Motor neuron (in vitro differentiated cells): ENCODE results near the gene NFIB. TPM values are rescaled to one million over a fixed set of nuclear protein-coding genes. Genes with fewer than 3 reads are reported as not detected.

Experiments
- ATAC-seq, 8 experiments: fragments of 200-7000 bp; cut with Tn5 transposase; replicated peaks in 6 of 8; 2 replicates each; pipeline ENCODE4 v1.8.0; 2021; ENCODE audit warnings: mild to moderate bottlenecking in 8 of 8, moderate library complexity in 8 of 8
- H3K27ac ChIP-seq, 2 donors: fragments of 250-450 bp; sonication (Bioruptor Pico); 2 replicates each; pipeline ENCODE4 v1.9.0; 2021; ENCODE audit warnings: antibody characterized with exemption in 2 of 2, mild to moderate bottlenecking in 2 of 2, moderate library complexity in 1 of 2
- H3K4me1 ChIP-seq, 2 donors: fragments of 250-450 bp; sonication (Bioruptor Pico); replicated peaks in 1 of 2; 2 replicates each; pipeline ENCODE4 v1.6.1; 2021; ENCODE audit warnings: antibody characterized with exemption in 2 of 2, mild to moderate bottlenecking in 2 of 2, moderate library complexity in 1 of 2
- H3K4me3 ChIP-seq, 5 donors: fragments of 250-450 bp; sonication (Bioruptor Pico); 2 replicates each; pipeline ENCODE4 v1.9.0; 2021; ENCODE audit warnings: antibody characterized with exemption in 5 of 5, mild to moderate bottlenecking in 5 of 5, moderate library complexity in 4 of 5
- WGBS, 10 experiments: fragments of 450-650 bp; shearing (Covaris generic); methylation state at CpG; one replicate each; pipeline ENCODE4 v1.0.0; 2022; 5-methylcytosine and 5-hydroxymethylcytosine counted together
- in situ Hi-C, 9 experiments: fragments of 400-800 bp; cut with MboI; loops; one replicate each; pipeline ENCODE4 v1.15.0; 2021; ENCODE audit warnings: low sequenced_read_pairs in 9 of 9, low pct_unique_long_range_greater_than_20kb in 2 of 9; ENCODE audit not compliant: unreplicated experiment in 9 of 9
- total RNA-seq, 8 experiments: library from RNA; unstranded; fragments of 300-600 nt; gene quantifications; 2 replicates each; pipeline versions ENCODE4 v1.2.3 to v1.2.4, GENCODE V29; 2022

The NFIB gene
- total RNA-seq, 8 experiments from 2014 or later, result 0.67 to 112 (median 13.0) TPM

- Histone ChIP-seq H3K4me3 (no peak overlapping the region), H3K27ac (no peak overlapping the region), H3K4me1 (peaks cover 0 to 3% of the 10 kb centered on the region in 2 donors)
- in situ Hi-C loops, result no loop called here
- WGBS, 10 experiments, result 0 to 89% (median 75%) methylated on average over 1 of the region's 1 CpG; no CpG with 5 or more reads in 4 of the 10 experiments
- peak in 5 of 8 experiments; percentile 27 to 88 (median 53) for ATAC-seq
Observed at GRCh38 chr9:14158916-14159315, 155.0 kb downstream of the NFIB start.

GRCh38 chr9:14158136-14158813, 155.7 kb downstream of the NFIB start:
- Histone ChIP-seq H3K27ac (no peak overlapping the region), H3K4me3 (no peak overlapping the region), H3K4me1 (peaks cover 0 to 5% of the 10 kb centered on the region in 2 donors)
- in situ Hi-C loops, result no loop called here
- WGBS, 10 experiments, result 34 to 100% (median 94%) methylated on average over 1 to 2 of the region's 2 CpGs; no CpG with 5 or more reads in 1 of the 10 experiments
- peak in 3 of 8 experiments; percentile 17 to 50 (median 18) for ATAC-seq

- Histone ChIP-seq H3K27ac (no peak overlapping the region), H3K4me3 (no peak overlapping the region), H3K4me1 (peaks cover 0 to 9% of the 10 kb centered on the region in 2 donors)
- 53 to 100% (median 96%) methylated on average over 1 to 4 of the region's 4 CpGs; no CpG with 5 or more reads in 3 of the 10 experiments for WGBS, 10 experiments
- no peak for ATAC-seq
- in situ Hi-C loops, result no loop called here
Observed at GRCh38 chr9:14157191-14157590, 156.8 kb downstream of the NFIB start.

GRCh38 chr9:14156046-14156445, 157.9 kb downstream of the NFIB start:
- Histone ChIP-seq H3K27ac (no peak overlapping the region), H3K4me3 (no peak overlapping the region), H3K4me1 (peaks cover 0 to 9% of the 10 kb centered on the region in 2 donors)
- in situ Hi-C loops, result no loop called here
- ATAC-seq, result no peak
- WGBS, 10 experiments, result 59 to 95% (median 85%) methylated on average over 1 to 6 of the region's 6 CpGs

GRCh38 chr9:14155237-14155636, 158.7 kb downstream of the NFIB start:
- H3K4me3 ChIP-seq, result no peak overlapping the region
- 40 to 100% (median 80%) methylated on average over 1 of the region's 1 CpG; no CpG with 5 or more reads in 1 of the 10 experiments for WGBS, 10 experiments
- in situ Hi-C loops, result no loop called here
- no peak for ATAC-seq
- no peak overlapping the region for H3K27ac ChIP-seq
- H3K4me1 ChIP-seq, result peaks cover 0 to 9% of the 10 kb centered on the region in 2 donors

GRCh38 chr9:14153310-14153720, 160.6 kb downstream of the NFIB start:
- no peak overlapping the region for H3K27ac ChIP-seq
- 6 to 68% (median 53%) methylated on average over 2 to 3 of the region's 3 CpGs; no CpG with 5 or more reads in 4 of the 10 experiments for WGBS, 10 experiments
- peak in 6 of 8 experiments; percentile 30 to 94 (median 65) for ATAC-seq
- H3K4me3 ChIP-seq, result no peak overlapping the region
- peaks cover 0 to 9% of the 10 kb centered on the region in 2 donors for H3K4me1 ChIP-seq
- in situ Hi-C loops, result no loop called here

- Histone ChIP-seq H3K27ac (no peak overlapping the region), H3K4me1 (peaks cover 0 to 5% of the 10 kb centered on the region in 2 donors), H3K4me3 (no peak overlapping the region)
- 65 to 100% (median 88%) methylated on average over 1 to 3 of the region's 3 CpGs for WGBS, 10 experiments
- in situ Hi-C loops, result no loop called here
- ATAC-seq, result no peak
Observed at GRCh38 chr9:14151451-14151850, 162.5 kb downstream of the NFIB start.

GRCh38 chr9:14148501-14149103, 165.3 kb downstream of the NFIB start:
- in situ Hi-C loops, result no loop called here
- Histone ChIP-seq H3K27ac (no peak overlapping the region), H3K4me3 (no peak overlapping the region), H3K4me1 (peaks cover 0 to 5% of the 10 kb centered on the region in 2 donors)
- no peak for ATAC-seq
- WGBS, 10 experiments, result 72 to 100% (median 94%) methylated on average over 1 to 3 of the region's 3 CpGs; no CpG with 5 or more reads in 2 of the 10 experiments

GRCh38 chr9:14147738-14148137, 166.2 kb downstream of the NFIB start:
- in situ Hi-C loops, result no loop called here
- Histone ChIP-seq H3K27ac (no peak overlapping the region), H3K4me3 (no peak overlapping the region), H3K4me1 (no peaks in the 10 kb centered on the region)
- no peak for ATAC-seq
- WGBS, 10 experiments, result 56 to 100% (median 100%) methylated on average over 1 of the region's 1 CpG; no CpG with 5 or more reads in 3 of the 10 experiments

GRCh38 chr9:14146201-14146874, 167.6 kb downstream of the NFIB start:
- no peak for ATAC-seq
- WGBS, 10 experiments, result 64 to 100% (median 95%) methylated on average over 1 to 8 of the region's 8 CpGs
- Histone ChIP-seq H3K27ac (no peak overlapping the region), H3K4me1 (no peaks in the 10 kb centered on the region), H3K4me3 (no peak overlapping the region)
- in situ Hi-C loops, result no loop called here

GRCh38 chr9:14144215-14144614, 169.7 kb downstream of the NFIB start:
- 24 to 100% (median 94%) methylated on average over 1 to 3 of the region's 3 CpGs; no CpG with 5 or more reads in 1 of the 10 experiments for WGBS, 10 experiments
- H3K27ac ChIP-seq, result no peak overlapping the region
- H3K4me1 ChIP-seq, result no peaks in the 10 kb centered on the region
- in situ Hi-C loops, result no loop called here
- H3K4me3 ChIP-seq, result no peak overlapping the region
- no peak for ATAC-seq

GRCh38 chr9:14141699-14142098, 172.2 kb downstream of the NFIB start:
- ATAC-seq, result no peak
- WGBS, 10 experiments, result 0 to 80% (median 57%) methylated on average over 1 to 2 of the region's 2 CpGs
- Histone ChIP-seq H3K4me1 (peaks cover 7 to 8% of the 10 kb centered on the region in 2 donors), H3K27ac (no peak overlapping the region), H3K4me3 (no peak overlapping the region)
- in situ Hi-C loops, result no loop called here

- in situ Hi-C loops, result no loop called here
- Histone ChIP-seq H3K4me1 (peaks cover 16 to 18% of the 10 kb centered on the region in 2 donors), H3K4me3 (no peak overlapping the region), H3K27ac (no peak overlapping the region)
- peak in 3 of 8 experiments; percentile 60 to 77 (median 61) for ATAC-seq
Observed at GRCh38 chr9:14140096-14140697, 173.7 kb downstream of the NFIB start.
